PC-3 (cell line): ENCODE results near the gene GALNT4. TPM values are rescaled to one million over a fixed set of nuclear protein-coding genes. Genes with fewer than 3 reads are reported as not detected.

Experiments
- ATAC-seq: fragments of 200-7000 bp; cut with Tn5 transposase; 2 replicates; pipeline ENCODE4 v1.9.1; 2020; ENCODE audit warnings: mild to moderate bottlenecking, moderate library complexity
- BruUV-seq: library from RNA; stranded (reverse); fragments of 400-500 nt; replicated peaks from 2 replicates; lab custom pipeline; 2021; lab: Mats Ljungman, UMichigan
- CTCF ChIA-PET: fragments of 300-600 bp; sonication (Branson Sonifier 250); formaldehyde crosslinking; loops from one replicate; lab custom pipeline; 2022; ENCODE audit warnings: antibody characterized with exemption; lab: Charles Lee
- POLR2A ChIA-PET: fragments of 300-600 bp; sonication (Branson Sonifier 250); formaldehyde crosslinking; loops from one replicate; lab custom pipeline; 2022; ENCODE audit warnings: antibody characterized with exemption; ENCODE audit not compliant: unreplicated experiment; lab: Charles Lee
- DNase-seq: peaks from one replicate; pipeline ENCODE4 v3.0.0-alpha.2; 2015
- H2AFZ ChIP-seq: fragments of 300-600 bp; sonication (generic); 2 replicates; pipeline ENCODE4 v1.6.0; 2016; ENCODE audit warnings: antibody characterized with exemption, low read length
- H3F3A ChIP-seq: fragments of 300-600 bp; sonication (generic); one replicate; pipeline ENCODE4 v1.6.0; 2017; ENCODE audit warnings: antibody characterized with exemption, low read length, control low read depth, mild to moderate bottlenecking; ENCODE audit not compliant: unreplicated experiment
- H3K27ac ChIP-seq: fragments of 300-600 bp; sonication (generic); 2 replicates; pipeline ENCODE4 v1.5.1; 2016; ENCODE audit warnings: mild to moderate bottlenecking, low read length
- H3K27me3 ChIP-seq: fragments of 300-600 bp; sonication (generic); 2 replicates; pipeline ENCODE4 v1.6.1; 2016; ENCODE audit warnings: low read length, mixed read lengths
- H3K36me3 ChIP-seq: fragments of 300-600 bp; sonication (generic); 2 replicates; pipeline ENCODE4 v1.6.1; 2016; ENCODE audit warnings: low read depth, mixed run types, low read length, mixed read lengths
- H3K4me1 ChIP-seq: fragments of 300-600 bp; sonication (generic); 2 replicates; pipeline ENCODE4 v1.5.1; 2016; ENCODE audit warnings: low read length; ENCODE audit not compliant: insufficient read depth
- H3K4me2 ChIP-seq: fragments of 300-600 bp; sonication (generic); 2 replicates; pipeline ENCODE4 v1.6.0; 2016; ENCODE audit warnings: low read length
- H3K4me3 ChIP-seq: fragments of 300-600 bp; sonication (generic); 2 replicates; pipeline ENCODE4 v1.5.1; 2016; ENCODE audit warnings: mild to moderate bottlenecking, low read length, mixed read lengths
- H3K79me2 ChIP-seq: fragments of 300-600 bp; sonication (generic); 2 replicates; pipeline ENCODE4 v1.6.1; 2017; ENCODE audit warnings: low read length, mixed read lengths
- H3K9ac ChIP-seq: fragments of 300-600 bp; sonication (generic); 2 replicates; pipeline ENCODE4 v1.6.0; 2016; ENCODE audit warnings: mild to moderate bottlenecking, low read length
- H3K9me2 ChIP-seq: fragments of 300-600 bp; sonication (generic); replicated peaks from 2 replicates; pipeline ENCODE4 v1.6.1; 2016; ENCODE audit warnings: mixed run types, low read length, mixed read lengths
- H3K9me3 ChIP-seq: fragments of 300-600 bp; sonication (generic); 2 replicates; pipeline ENCODE4 v1.6.1; 2016; ENCODE audit warnings: low read length, mixed read lengths
- H4K20me1 ChIP-seq: fragments of 300-600 bp; sonication (generic); 2 replicates; pipeline ENCODE4 v1.6.1; 2016; ENCODE audit warnings: low read length, mixed read lengths
- CTCF ChIP-seq: fragments of 300-600 bp; sonication (generic); conservative IDR thresholded peaks from 2 replicates; pipeline ENCODE4 v1.5.1; 2017; ENCODE audit warnings: antibody characterized with exemption, low read depth, mild to moderate bottlenecking, low read length
- EZH2 ChIP-seq: fragments of 300-600 bp; sonication (generic); IDR thresholded peaks from one replicate; pipeline ENCODE4 v1.6.1; 2017; ENCODE audit warnings: antibody characterized with exemption, mild to moderate bottlenecking, low read length; ENCODE audit not compliant: unreplicated experiment
- EZH2phosphoT487 ChIP-seq: fragments of 300-600 bp; sonication (generic); IDR thresholded peaks from 2 replicates; pipeline ENCODE4 v1.6.1; 2018; ENCODE audit warnings: mild to moderate bottlenecking, antibody characterized with exemption, low read length, borderline replicate concordance
- intact Hi-C: fragments of 100-400 bp; cut with micrococcal nuclease; formaldehyde crosslinking; loops from 2 replicates; pipeline ENCODE4 v1.9.0; 2023
- total RNA-seq: library from RNA; depleted of rRNA; stranded (reverse); fragments of >200 nt; gene quantifications from 2 replicates; pipeline ENCODE4 v1.2.3, GENCODE V29; 2014

Gene GALNT4
- total RNA-seq, 1 experiment from 2014 or later, result 8.1 TPM

GRCh38 chr12:89497467-89497866, 27.1 kb downstream of the GALNT4 start:
- H3K79me2 ChIP-seq, result no peaks in the 10 kb centered on the region
- H3K9me3 ChIP-seq, result no peaks in the 10 kb centered on the region
- H2AFZ ChIP-seq, result no peak overlapping the region
- no TSS peak for BruUV-seq
- no peak overlapping the region for H3K4me3 ChIP-seq
- H3F3A ChIP-seq, result no peaks in the 10 kb centered on the region
- no peak overlapping the region for H3K4me2 ChIP-seq
- H3K9me2 ChIP-seq, result no peaks in the 10 kb centered on the region
- H3K27ac ChIP-seq, result no peak overlapping the region
- POLR2A ChIA-PET, result interaction anchor here (0.5 kb wide), 1 partner anchor 18 kb away, joined by 3 read pairs; no protein-coding TSS in a partner anchor
- TF ChIP-seq CTCF (no peak), EZH2 (no peak), EZH2phosphoT487 (no peak)
- intact Hi-C loops, result no loop called here
- DNase-seq (no peak), ATAC-seq (no peak)
- no peaks in the 10 kb centered on the region for H4K20me1 ChIP-seq
- no peaks in the 10 kb centered on the region for H3K36me3 ChIP-seq
- CTCF ChIA-PET, result no interaction called here
- no peak overlapping the region for H3K9ac ChIP-seq
- no peaks in the 10 kb centered on the region for H3K27me3 ChIP-seq
- H3K4me1 ChIP-seq, result no peaks in the 10 kb centered on the region

- intact Hi-C loops, result no loop called here
- H3K9me3 ChIP-seq, result no peaks in the 10 kb centered on the region
- ATAC-seq, result no peak
- TF ChIP-seq EZH2 (no peak), EZH2phosphoT487 (no peak), CTCF (no peak)
- H3K27me3 ChIP-seq, result no peaks in the 10 kb centered on the region
- ChIA-PET CTCF (no interaction called here), POLR2A (no interaction called here)
- H3K79me2 ChIP-seq, result no peaks in the 10 kb centered on the region
- H2AFZ ChIP-seq, result no peak overlapping the region
- no peak overlapping the region for H3K9ac ChIP-seq
- H4K20me1 ChIP-seq, result no peaks in the 10 kb centered on the region
- no TSS peak for BruUV-seq
- no peak overlapping the region for H3K4me3 ChIP-seq
- no peaks in the 10 kb centered on the region for H3F3A ChIP-seq
- H3K4me2 ChIP-seq, result no peak overlapping the region
- H3K4me1 ChIP-seq, result no peaks in the 10 kb centered on the region
- H3K27ac ChIP-seq, result no peak overlapping the region
- no peaks in the 10 kb centered on the region for H3K36me3 ChIP-seq
- no peak for DNase-seq
- H3K9me2 ChIP-seq, result no peaks in the 10 kb centered on the region
Measured at GRCh38 chr12:89497005-89497404, 27.6 kb downstream of the GALNT4 start.

- H3K9ac ChIP-seq, result no peak overlapping the region
- BruUV-seq, result no TSS peak
- DNase-seq (no peak), ATAC-seq (peak; percentile 11; the same call in 1 of the 2 replicates)
- no peaks in the 10 kb centered on the region for H3K79me2 ChIP-seq
- H3K4me2 ChIP-seq, result no peak overlapping the region
- H3K9me2 ChIP-seq, result no peaks in the 10 kb centered on the region
- no peaks in the 10 kb centered on the region for H3K36me3 ChIP-seq
- no peaks in the 10 kb centered on the region for H4K20me1 ChIP-seq
- no peaks in the 10 kb centered on the region for H3K27me3 ChIP-seq
- no peaks in the 10 kb centered on the region for H3K9me3 ChIP-seq
- H2AFZ ChIP-seq, result no peak overlapping the region
- ChIA-PET CTCF (no interaction called here), POLR2A (no interaction called here)
- TF ChIP-seq CTCF (no peak), EZH2phosphoT487 (no peak), EZH2 (no peak)
- no peaks in the 10 kb centered on the region for H3K4me1 ChIP-seq
- no peak overlapping the region for H3K4me3 ChIP-seq
- intact Hi-C loops, result no loop called here
- H3K27ac ChIP-seq, result no peak overlapping the region
- no peaks in the 10 kb centered on the region for H3F3A ChIP-seq
Measured at GRCh38 chr12:89494411-89495231, 30.0 kb downstream of the GALNT4 start.
